ENCODE results near the gene CCND1. TPM values are rescaled to one million over a fixed set of nuclear protein-coding genes. Genes with fewer than 3 reads are reported as not detected.
A peak's percentile ranks its signal among the peaks of the same experiment; 100 is the strongest.

The CCND1 gene
- total RNA-seq, 1 experiment from 2014 or later = 372 TPM

- peaks cover 19 to 21% of the 10 kb centered on the region in 2 experiments for H3K9me3 Mint-ChIP-seq
- Histone ChIP-seq H4K20me1 (ENCODE audit: control insufficient read depth, insufficient read depth, insufficient read length) (no peaks in the 10 kb centered on the region), H4K91ac (ENCODE audit: insufficient read length, low read depth, low read length) (no peak overlapping the region), H3K27me3 (ENCODE audit: insufficient read depth, low read length) (no peaks in the 10 kb centered on the region), H3K14ac (ENCODE audit: insufficient read depth, low read length) (no peak overlapping the region), H2AFZ (ENCODE audit: low read length) (no peak overlapping the region), H3K4me2 (ENCODE audit: insufficient read depth, insufficient read length, low read length) (no peak overlapping the region), H3K18ac (ENCODE audit: insufficient read length, low read depth, low read length) (no peak overlapping the region), H3K4ac (ENCODE audit: low read depth, low read length) (no peak overlapping the region), H2AK5ac (ENCODE audit: insufficient read length, low read length) (no peak overlapping the region), H2BK20ac (ENCODE audit: low read depth, low read length, poor library complexity, severe bottlenecking) (no peak overlapping the region), H2BK120ac (ENCODE audit: low read depth, low read length, poor library complexity, severe bottlenecking) (no peak overlapping the region), H3K23me2 (ENCODE audit: insufficient read length, low read depth, low read length, poor library complexity, severe bottlenecking) (no peaks in the 10 kb centered on the region), H4K5ac (ENCODE audit: insufficient read length, low read depth, low read length) (no peak overlapping the region), H3T11ph (ENCODE audit: low read length) (no peak overlapping the region), H3K9ac (ENCODE audit: extremely low read depth, insufficient read length, low read length) (no peak overlapping the region), H3K9me3 (ENCODE audit: control insufficient read depth, low read depth, low read length) (peaks cover 6% of the 10 kb centered on the region), H4K8ac (replicated peaks; ENCODE audit: insufficient read length, low read depth, low read length) (no peak overlapping the region), H3K27ac (ENCODE audit: insufficient read length, low read depth, low read length) (no peak overlapping the region), H3K79me1 (ENCODE audit: insufficient read depth, low read depth, low read length, poor library complexity, severe bottlenecking) (no peaks in the 10 kb centered on the region), H3K56ac (ENCODE audit: insufficient read length, low read depth, low read length) (no peak overlapping the region), H2BK12ac (ENCODE audit: insufficient read length, low read depth, low read length) (no peak overlapping the region), H2BK5ac (ENCODE audit: insufficient read length, low read length) (no peak overlapping the region), H2BK15ac (ENCODE audit: low read depth, low read length) (no peak overlapping the region), H3K79me2 (ENCODE audit: insufficient read depth, low read length) (no peaks in the 10 kb centered on the region), H3K4me1 (ENCODE audit: insufficient read depth, low read length) (no peaks in the 10 kb centered on the region), H3K23ac (ENCODE audit: insufficient read length, low read depth, low read length) (no peak overlapping the region)
- no peak overlapping the region for H3K4me3 Mint-ChIP-seq
- peak overlapping the region in 1 of 3 experiments; percentile 5; a peak in 1 of 7 replicates for H3K27ac Mint-ChIP-seq
- H3K4me1 Mint-ChIP-seq = peaks cover 4 to 5% of the 10 kb centered on the region in 2 experiments; a peak in 3 of 4 replicates
- no CpG with 5 or more reads among the region's 2 CpGs for WGBS (ENCODE audit: extremely low coverage, insufficient read length, low lambda C conversion rate)
- H3K27me3 Mint-ChIP-seq (ENCODE audit: low read depth) = peaks cover 26% of the 10 kb centered on the region
- no peak for TF ChIP-seq CTCF (conservative IDR thresholded peaks at IDR 0.05)
- DNase-seq = no peak
- peaks cover 11 to 16% (median 14%) of the 10 kb centered on the region in 3 experiments for H3K36me3 Mint-ChIP-seq (ENCODE audit: insufficient read depth in 1 of 3, low read depth in 3 of 3)
Observed at GRCh38 chr11:69630017-69630416, 10.9 kb upstream of the CCND1 start.
